ENCODE results near the gene SPAG16. TPM values are rescaled to one million over a fixed set of nuclear protein-coding genes. Genes with fewer than 3 reads are reported as not detected.

Gene SPAG16
- total RNA-seq, 1 experiment from 2014 or later, result 0.30 TPM

GRCh38 chr2:214031566-214031965, 747.3 kb downstream of the SPAG16 start:
- Histone ChIP-seq H3K27me3 (ENCODE audit: insufficient read depth, low read length) (no peaks in the 10 kb centered on the region), H3K4me2 (ENCODE audit: low read length) (no peak overlapping the region), H3K9me2 (ENCODE audit: insufficient read depth) (no peaks in the 10 kb centered on the region), H4K20me1 (ENCODE audit: insufficient read depth) (no peaks in the 10 kb centered on the region), H3K79me2 (ENCODE audit: insufficient read depth, low read length) (no peaks in the 10 kb centered on the region), H3K9ac (ENCODE audit: low read length) (no peak overlapping the region), H3K4me3 (replicated peaks in 1 of 2; ENCODE audit: low read depth in 1 of 2, low read length in 2 of 2) (no peak overlapping the region), H2AFZ (ENCODE audit: low read depth, low read length, poor library complexity, severe bottlenecking) (no peak overlapping the region), H3K36me3 (ENCODE audit: control insufficient read depth in 1 of 2, insufficient read depth in 2 of 2, low read length in 2 of 2) (no peaks in the 10 kb centered on the region), H3K4me1 (ENCODE audit: control insufficient read depth in 1 of 2, insufficient read depth in 2 of 2, low read length in 2 of 2) (no peaks in the 10 kb centered on the region), H3K9me3 (ENCODE audit: control insufficient read depth in 1 of 2, insufficient read depth in 1 of 2, low read depth in 1 of 2, low read length in 2 of 2) (no peaks in the 10 kb centered on the region), H3K27ac (ENCODE audit: low read depth, low read length) (no peak overlapping the region)
- no TSS peak for BruUV-seq (replicated peaks)
- intact Hi-C loops (cut with micrococcal nuclease), result no loop called here
- CTCF ChIA-PET, result no interaction called here
- no peak for DNase-seq (ENCODE audit: low read depth, low spot score)
- RAD21 ChIA-PET (ENCODE audit: low non-redundant PET in 1 of 2, low total read pairs in 2 of 2, uncharacterized antibody in 2 of 2, unreplicated experiment in 2 of 2), result no interaction called here
- POLR2A ChIA-PET, result no interaction called here
- TF ChIP-seq POLR2A (IDR thresholded peaks at IDR 0.05; ENCODE audit: borderline replicate concordance, extremely low read depth, insufficient read depth, insufficient read length) (no peak), POLR2AphosphoS5 (IDR thresholded peaks at IDR 0.05; ENCODE audit: low read depth, low read length) (no peak), ATF3 (IDR thresholded peaks at IDR 0.05) (no peak), TCF7L2 (IDR thresholded peaks at IDR 0.05; ENCODE audit: borderline replicate concordance, extremely low read depth, insufficient read depth, insufficient read length) (no peak), JUND (IDR thresholded peaks at IDR 0.05) (no peak), SRF (IDR thresholded peaks at IDR 0.05; ENCODE audit: low read depth) (no peak), RAD21 (IDR thresholded peaks at IDR 0.05; ENCODE audit: low read depth) (no peak), ZFX (IDR thresholded peaks at IDR 0.05) (no peak)
- ATAC-seq, result no peak

- H3K4me2 ChIP-seq (ENCODE audit: low read length), result no peak overlapping the region
- ATAC-seq (no peak), DNase-seq (ENCODE audit: low read depth, low spot score) (no peak)
- H3K79me2 ChIP-seq (ENCODE audit: insufficient read depth, low read length), result no peaks in the 10 kb centered on the region
- H3K27ac ChIP-seq (ENCODE audit: low read depth, low read length), result no peak overlapping the region
- H4K20me1 ChIP-seq (ENCODE audit: insufficient read depth), result no peaks in the 10 kb centered on the region
- TF ChIP-seq CTCF (IDR thresholded peaks at IDR 0.05 in 2 of 3, conservative IDR thresholded peaks at IDR 0.05 in 1 of 3; ENCODE audit: borderline replicate concordance in 1 of 3, insufficient read depth in 1 of 3, low read depth in 2 of 3, low read length in 2 of 3) (no peak), REST (IDR thresholded peaks at IDR 0.05; ENCODE audit: low read depth) (no peak), RAD21 (IDR thresholded peaks at IDR 0.05; ENCODE audit: low read depth) (no peak), ELF1 (IDR thresholded peaks at IDR 0.05; ENCODE audit: borderline replicate concordance, low read depth) (no peak)
- H3K36me3 ChIP-seq (ENCODE audit: control insufficient read depth in 1 of 2, insufficient read depth in 2 of 2, low read length in 2 of 2), result no peaks in the 10 kb centered on the region
- no peak overlapping the region for H2AFZ ChIP-seq (ENCODE audit: low read depth, low read length, poor library complexity, severe bottlenecking)
- H3K9ac ChIP-seq (ENCODE audit: low read length), result no peak overlapping the region
- intact Hi-C loops (cut with micrococcal nuclease), result no loop called here
- CTCF ChIA-PET, result no interaction called here
- H3K9me3 ChIP-seq (ENCODE audit: control insufficient read depth in 1 of 2, insufficient read depth in 1 of 2, low read depth in 1 of 2, low read length in 2 of 2), result no peaks in the 10 kb centered on the region
- H3K27me3 ChIP-seq (ENCODE audit: insufficient read depth, low read length), result no peaks in the 10 kb centered on the region
- POLR2A ChIA-PET, result no interaction called here
- H3K4me3 ChIP-seq (replicated peaks in 1 of 2; ENCODE audit: low read depth in 1 of 2, low read length in 2 of 2), result no peak overlapping the region
- no peaks in the 10 kb centered on the region for H3K4me1 ChIP-seq (ENCODE audit: control insufficient read depth in 1 of 2, insufficient read depth in 2 of 2, low read length in 2 of 2)
- no peaks in the 10 kb centered on the region for H3K9me2 ChIP-seq (ENCODE audit: insufficient read depth)
- no TSS peak for BruUV-seq (replicated peaks)
- RAD21 ChIA-PET (ENCODE audit: low non-redundant PET in 1 of 2, low total read pairs in 2 of 2, uncharacterized antibody in 2 of 2, unreplicated experiment in 2 of 2), result no interaction called here
These were observed 750.2 kb downstream of the SPAG16 start for GRCh38 chr2:214034417-214034816.
